HUES6 (cell line): ENCODE measurements around the gene XYLT1.

Source experiments
- H3K27ac ChIP-seq: 2 replicates; pipeline ENCODE4 v1.7.0; 2013; ENCODE audit warnings: low read depth, mild to moderate bottlenecking, low read length, inconsistent platforms
- H3K27me3 ChIP-seq: 2 replicates; pipeline ENCODE4 v1.6.1; 2013; ENCODE audit warnings: low read length; ENCODE audit not compliant: control insufficient read depth, insufficient read depth
- H3K36me3 ChIP-seq: 2 replicates; pipeline ENCODE4 v1.6.1; 2013; ENCODE audit warnings: low read length; ENCODE audit not compliant: control insufficient read depth, insufficient read depth
- H3K4me1 ChIP-seq: 2 replicates; pipeline ENCODE4 v1.6.1; 2013; ENCODE audit warnings: low read length; ENCODE audit not compliant: control insufficient read depth, insufficient read depth
- H3K4me3 ChIP-seq: 2 replicates; pipeline ENCODE4 v1.5.1; 2013; ENCODE audit warnings: low read depth, low read length
- H3K9ac ChIP-seq: one replicate; pipeline ENCODE4 v1.6.1; 2013; ENCODE audit warnings: mild to moderate bottlenecking, low read length
- H3K9me3 ChIP-seq: 2 replicates; pipeline ENCODE4 v1.6.1; 2013; ENCODE audit warnings: low read depth, low read length; ENCODE audit not compliant: control insufficient read depth, insufficient read depth

The XYLT1 gene

DNA sequence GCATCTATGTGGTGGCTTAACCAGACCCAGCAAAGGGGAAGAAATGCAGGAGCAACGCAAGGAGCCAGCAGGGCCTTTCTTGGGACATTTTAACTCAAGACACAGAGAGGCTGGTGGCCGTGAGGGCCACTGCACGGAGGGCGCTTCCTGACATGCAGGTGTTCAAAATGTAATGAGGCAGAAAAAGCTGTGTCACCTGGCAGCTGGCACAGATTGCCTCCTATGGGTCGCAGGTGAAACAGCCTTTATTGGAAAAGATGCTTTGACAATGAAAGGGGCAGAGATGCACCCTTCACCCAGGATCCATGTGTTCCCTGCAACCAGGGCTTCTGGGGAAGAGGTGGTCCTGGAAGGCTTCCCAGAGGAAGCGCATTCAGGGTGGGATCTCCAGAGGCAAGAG lies 219.3 kb downstream of the XYLT1 start:
- Histone ChIP-seq H3K27ac (no peak overlapping the region), H3K9me3 (no peaks in the 10 kb centered on the region), H3K4me3 (no peak overlapping the region), H3K4me1 (no peaks in the 10 kb centered on the region), H3K36me3 (no peaks in the 10 kb centered on the region), H3K9ac (no peak overlapping the region), H3K27me3 (no peaks in the 10 kb centered on the region)

DNA sequence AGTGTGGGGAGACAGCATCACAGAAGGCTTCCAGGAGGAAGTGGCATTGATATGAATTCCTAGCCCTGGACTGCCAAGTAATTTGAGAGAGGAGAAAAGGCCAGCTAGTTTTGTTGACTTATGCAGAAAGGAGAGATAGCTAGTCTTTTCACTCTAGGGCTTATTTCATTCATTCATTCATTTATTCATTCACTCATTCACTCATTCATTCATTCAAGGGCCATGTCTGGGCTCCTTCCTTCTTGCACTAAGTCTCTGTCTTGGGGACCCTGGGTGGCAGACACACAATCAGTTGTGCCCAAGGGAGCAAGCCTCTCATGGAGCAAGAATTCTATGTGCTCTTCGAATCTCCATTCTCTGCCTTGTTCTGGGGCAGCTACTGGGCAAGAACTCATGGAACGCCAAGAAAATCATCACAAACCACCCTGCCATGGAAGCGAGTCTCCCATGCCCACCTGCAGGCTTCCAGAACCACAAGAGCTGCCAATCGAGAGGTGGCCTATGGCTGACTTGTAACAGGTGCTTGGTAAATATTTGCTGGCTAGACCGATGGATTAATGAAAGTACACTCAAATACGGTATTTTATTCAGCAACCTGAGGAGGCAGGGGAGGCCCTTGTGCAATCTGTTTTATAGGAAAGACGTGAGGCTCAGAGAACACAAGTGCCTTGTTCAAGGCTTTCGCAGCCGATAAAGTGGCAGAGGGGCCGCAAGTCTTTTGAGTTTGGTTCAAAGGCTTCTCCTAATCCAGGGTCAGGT lies 223.6 kb downstream of the XYLT1 start:
- no peaks in the 10 kb centered on the region for H3K9me3 ChIP-seq
- H3K27me3 ChIP-seq, result no peaks in the 10 kb centered on the region
- no peak overlapping the region for H3K4me3 ChIP-seq
- H3K27ac ChIP-seq, result no peak overlapping the region
- no peak overlapping the region for H3K9ac ChIP-seq
- no peaks in the 10 kb centered on the region for H3K36me3 ChIP-seq
- H3K4me1 ChIP-seq, result no peaks in the 10 kb centered on the region

GRCh38 chr16:17246268-17246885 lies 224.4 kb downstream of the XYLT1 start:
- Histone ChIP-seq H3K27ac (no peak overlapping the region), H3K27me3 (no peaks in the 10 kb centered on the region), H3K9me3 (no peaks in the 10 kb centered on the region), H3K4me3 (no peak overlapping the region), H3K36me3 (no peaks in the 10 kb centered on the region), H3K9ac (no peak overlapping the region), H3K4me1 (no peaks in the 10 kb centered on the region)

GRCh38 chr16:17245776-17246175 lies 225.0 kb downstream of the XYLT1 start:
- no peaks in the 10 kb centered on the region for H3K9me3 ChIP-seq
- no peaks in the 10 kb centered on the region for H3K27me3 ChIP-seq
- H3K4me3 ChIP-seq, result no peak overlapping the region
- H3K27ac ChIP-seq, result no peak overlapping the region
- no peaks in the 10 kb centered on the region for H3K4me1 ChIP-seq
- H3K9ac ChIP-seq, result no peak overlapping the region
- H3K36me3 ChIP-seq, result no peaks in the 10 kb centered on the region

GRCh38 chr16:17244872-17245551 lies 225.7 kb downstream of the XYLT1 start:
- Histone ChIP-seq H3K27ac (no peak overlapping the region), H3K9me3 (no peaks in the 10 kb centered on the region), H3K4me1 (no peaks in the 10 kb centered on the region), H3K9ac (no peak overlapping the region), H3K4me3 (no peak overlapping the region), H3K36me3 (no peaks in the 10 kb centered on the region), H3K27me3 (no peaks in the 10 kb centered on the region)

DNA sequence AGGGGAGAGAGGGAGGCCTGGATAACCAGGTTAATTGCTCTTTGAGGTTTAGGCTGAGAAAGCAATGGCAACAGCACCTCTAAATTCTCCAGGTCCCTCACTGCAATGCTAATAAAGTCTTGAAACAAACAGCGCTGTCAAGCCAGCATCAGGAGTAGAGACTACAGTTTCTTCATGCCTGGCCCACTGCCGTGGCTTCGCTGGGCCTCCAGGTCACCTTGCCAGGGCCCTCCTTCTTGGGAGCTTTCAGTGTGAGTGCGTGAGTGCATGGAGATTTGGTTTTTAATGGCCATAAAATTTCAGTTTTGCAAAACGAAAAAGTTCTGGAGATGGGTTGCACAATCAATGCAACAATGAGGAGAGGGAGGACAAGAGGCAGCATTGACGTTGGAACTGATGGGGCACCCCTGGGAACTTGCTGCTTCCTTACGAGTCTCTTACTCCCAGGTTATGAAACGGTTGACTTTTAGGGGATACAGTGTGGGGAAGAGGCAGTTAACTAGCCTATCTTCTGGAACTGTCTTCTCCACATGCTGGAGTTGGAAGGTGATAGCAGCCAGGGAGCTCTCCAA lies 229.4 kb downstream of the XYLT1 start:
- Histone ChIP-seq H3K9me3 (no peaks in the 10 kb centered on the region; the same call in 1 of the 2 replicates), H3K4me1 (no peaks in the 10 kb centered on the region), H3K4me3 (no peak overlapping the region), H3K36me3 (no peaks in the 10 kb centered on the region), H3K27ac (no peak overlapping the region), H3K9ac (no peak overlapping the region), H3K27me3 (no peaks in the 10 kb centered on the region)

DNA sequence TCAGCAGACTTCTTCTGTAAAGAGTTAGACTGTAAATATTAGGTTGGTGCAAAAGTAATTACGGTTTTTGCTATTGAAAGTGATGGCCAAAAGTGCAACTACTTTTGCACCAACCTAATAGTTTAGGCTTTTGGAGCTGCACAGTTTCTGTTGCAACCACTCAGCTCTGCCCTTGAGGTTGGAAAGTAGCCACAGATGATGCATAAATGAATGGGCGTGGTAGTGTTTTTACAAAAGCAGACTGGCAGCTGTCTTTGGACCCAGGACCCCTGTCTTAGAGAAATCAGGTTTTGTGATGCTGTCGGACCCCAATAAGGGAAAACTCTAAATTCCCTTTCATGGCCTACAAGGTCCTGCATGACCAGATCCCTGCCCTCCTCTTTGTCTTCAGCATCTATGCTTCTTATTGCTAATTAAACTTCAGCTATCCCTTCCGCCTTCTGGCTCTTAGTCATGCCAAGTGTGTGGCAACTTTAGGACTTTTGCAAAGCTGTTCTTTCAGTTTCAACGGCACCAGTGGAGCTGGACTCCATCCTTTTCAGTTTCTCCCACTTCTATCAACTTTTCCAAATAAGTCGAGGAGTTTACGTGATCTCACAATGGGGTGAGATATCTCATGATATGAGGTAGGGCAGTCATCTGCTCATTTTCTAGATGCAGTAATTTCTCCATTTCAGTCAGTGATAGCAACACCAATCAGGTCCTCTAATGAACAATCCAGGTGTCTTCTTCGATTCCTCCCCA lies 232.3 kb downstream of the XYLT1 start:
- H3K36me3 ChIP-seq, result no peaks in the 10 kb centered on the region

GRCh38 chr16:17237350-17237944 lies 233.3 kb downstream of the XYLT1 start:
- H3K36me3 ChIP-seq, result no peaks in the 10 kb centered on the region
- H3K27me3 ChIP-seq, result no peaks in the 10 kb centered on the region
- H3K9me3 ChIP-seq, result no peaks in the 10 kb centered on the region; the same call in 1 of the 2 replicates
- no peak overlapping the region for H3K27ac ChIP-seq
- H3K4me1 ChIP-seq, result no peaks in the 10 kb centered on the region
- H3K4me3 ChIP-seq, result no peak overlapping the region
- H3K9ac ChIP-seq, result no peak overlapping the region

More for the DNA sequence above, 232.3 kb downstream of the XYLT1 start:
- Histone ChIP-seq H3K4me1 (no peaks in the 10 kb centered on the region), H3K27ac (no peak overlapping the region), H3K9me3 (no peaks in the 10 kb centered on the region; the same call in 1 of the 2 replicates), H3K9ac (no peak overlapping the region), H3K27me3 (no peaks in the 10 kb centered on the region), H3K4me3 (no peak overlapping the region)

DNA sequence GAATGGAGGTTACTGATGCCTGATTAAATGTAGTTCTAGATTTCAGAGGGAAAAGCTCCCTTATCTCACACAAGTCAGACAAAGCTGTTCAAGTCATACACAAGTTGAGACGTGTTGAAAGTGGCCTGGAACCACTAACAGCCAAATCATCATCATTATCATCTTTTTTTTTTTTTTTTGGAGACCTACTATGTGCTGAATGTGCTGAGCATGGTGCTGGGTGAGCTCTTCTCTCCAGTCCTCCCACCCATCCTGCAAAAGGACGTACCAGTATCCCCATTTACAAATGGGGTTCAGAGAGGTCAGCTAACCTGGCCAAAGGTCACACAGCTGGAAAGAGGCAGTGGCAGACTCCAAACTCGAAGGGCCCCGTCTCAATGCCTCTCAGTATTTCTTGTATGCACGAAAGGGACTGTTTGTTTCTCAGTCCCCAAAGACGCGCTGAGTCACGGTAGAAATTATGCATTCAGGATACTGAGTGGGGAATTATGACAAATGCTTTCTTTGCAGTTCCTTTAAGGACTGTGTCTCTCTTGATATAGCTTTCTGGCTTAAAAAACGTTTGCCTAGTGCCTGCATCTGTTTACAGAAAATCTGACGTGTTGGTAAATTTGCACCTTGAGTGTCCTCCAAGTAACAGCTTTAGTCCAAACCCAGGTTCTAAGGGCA lies 235.5 kb downstream of the XYLT1 start:
- Histone ChIP-seq H3K9ac (no peak overlapping the region), H3K4me3 (no peak overlapping the region), H3K4me1 (no peaks in the 10 kb centered on the region), H3K36me3 (no peaks in the 10 kb centered on the region), H3K27me3 (no peaks in the 10 kb centered on the region), H3K9me3 (no peaks in the 10 kb centered on the region; the same call in 1 of the 2 replicates), H3K27ac (no peak overlapping the region)
